Measurements from ENCODE around the gene TBCB.
"Not testable (repeated sequence)": the region's sequence is repeated elsewhere in the genome, so short reads cannot be mapped to it uniquely, and the experiment has no call there.

TBCB gene

GRCh38 chr19:36103040-36103626, 12.1 kb upstream of the TBCB start:
- DNase-seq = no peak

GRCh38 chr19:36103842-36104552, 11.3 kb upstream of the TBCB start:
- no peak for DNase-seq

GRCh38 chr19:36106441-36106840, 8.8 kb upstream of the TBCB start:
- no peak for DNase-seq

GRCh38 chr19:36106991-36107390, 8.3 kb upstream of the TBCB start:
- no peak for DNase-seq

GRCh38 chr19:36108684-36109083, 6.6 kb upstream of the TBCB start:
- no peak for DNase-seq

GRCh38 chr19:36110487-36111199, 4.6 kb upstream of the TBCB start, which contains the start of gene OVOL3:
Gene OVOL3, plus strand, starts transcription at chr19:36111143. Its CDS starts 60 bp downstream, at chr19:36111203.
- no peak for DNase-seq

- no peak for DNase-seq
Observed at GRCh38 chr19:36111200-36111539, 4.1 kb upstream of the TBCB start.

- no peak for DNase-seq
Observed at GRCh38 chr19:36112678-36113077, 2.6 kb upstream of the TBCB start.

- DNase-seq = no peak
Observed at GRCh38 chr19:36113425-36113824, 1.8 kb upstream of the TBCB start.

- peak; percentile 37 for DNase-seq
Observed at GRCh38 chr19:36113894-36114720, 1.2 kb upstream of the TBCB start.

GRCh38 chr19:36114721-36115452, 381 bp upstream of the TBCB start, which contains the start of gene POLR2I:
Gene POLR2I, minus strand, starts transcription at chr19:36114875. Its CDS starts 19 bp downstream, at chr19:36114856.
- peak; percentile 99 for DNase-seq

- no peak for DNase-seq
Observed at GRCh38 chr19:36116344-36116637, 1.0 kb downstream of the TBCB start.

- DNase-seq = no peak
Observed at GRCh38 chr19:36120092-36120983, 5.1 kb downstream of the TBCB start.

- DNase-seq = no peak
Observed at GRCh38 chr19:36120984-36121358, 5.7 kb downstream of the TBCB start.

GRCh38 chr19:36121486-36122124, 6.3 kb downstream of the TBCB start:
- DNase-seq = no peak

GRCh38 chr19:36125557-36125956, 10.3 kb downstream of the TBCB start:
- no peak for DNase-seq

GRCh38 chr19:36128392-36128736, 13.1 kb downstream of the TBCB start:
- no peak for DNase-seq

GRCh38 chr19:36131221-36131620, 16.0 kb downstream of the TBCB start:
- DNase-seq = not testable (repeated sequence)

- DNase-seq = not testable (repeated sequence)
Observed at GRCh38 chr19:36134867-36135266, 19.6 kb downstream of the TBCB start.

- no peak for DNase-seq
Observed at GRCh38 chr19:36136964-36137686, 21.9 kb downstream of the TBCB start.

GRCh38 chr19:36139120-36139472, 23.8 kb downstream of the TBCB start:
- no peak for DNase-seq
